ENCODE measurements around the gene SORCS1. TPM values are rescaled to one million over a fixed set of nuclear protein-coding genes. Genes with fewer than 3 reads are reported as not detected.

Gene SORCS1
- total and polyA plus RNA-seq, 2 experiments from 2014 or later: 2.9 to 8.9 TPM

GRCh38 chr10:106789623-106790022 is 374.9 kb downstream of the SORCS1 start (continued):
- TF ChIP-seq ZNF462 (CRISPR knock-in tag; IDR thresholded peaks at IDR 0.05) (no peak), ZNF331 (CRISPR knock-in tag; IDR thresholded peaks at IDR 0.05; ENCODE audit: low read depth) (no peak), POLR2AphosphoS5 (IDR thresholded peaks at IDR 0.05; ENCODE audit: low read depth) (no peak)

GRCh38 chr10:106788982-106789381 is 375.5 kb downstream of the SORCS1 start:
- Histone ChIP-seq H3K79me2 (replicated peaks; ENCODE audit: insufficient read depth) (no peaks in the 10 kb centered on the region), H3K36me3 (ENCODE audit: insufficient read depth) (no peaks in the 10 kb centered on the region), H2AFZ (no peak overlapping the region), H3K4me3 (no peak overlapping the region), H3K27ac (ENCODE audit: low read depth) (no peak overlapping the region), H4K20me1 (replicated peaks; ENCODE audit: insufficient read depth) (no peaks in the 10 kb centered on the region), H3K27me3 (ENCODE audit: insufficient read depth) (no peaks in the 10 kb centered on the region), H3F3A (replicated peaks; ENCODE audit: low read depth) (no peaks in the 10 kb centered on the region), H3K9me2 (ENCODE audit: insufficient read depth) (peaks cover 20% of the 10 kb centered on the region; the same call in 1 of the 2 replicates), H3K4me2 (no peak overlapping the region), H3K4me1 (ENCODE audit: insufficient read depth) (no peaks in the 10 kb centered on the region)
- H3K27me3 Mint-ChIP-seq (ENCODE audit: insufficient read depth, low read depth, poor library complexity): peaks cover 2% of the 10 kb centered on the region
- ATAC-seq (no peak), DNase-seq (ENCODE audit: low spot score) (no peak)
- H3K4me1 Mint-ChIP-seq: peaks cover 12% of the 10 kb centered on the region
- H3K27ac Mint-ChIP-seq: no peak overlapping the region
- H3K36me3 Mint-ChIP-seq (ENCODE audit: low read depth): peaks cover 13% of the 10 kb centered on the region; the same call in 2 of the 3 replicates
- H3K4me3 Mint-ChIP-seq: no peak overlapping the region
- peaks cover 4% of the 10 kb centered on the region; the same call in 1 of the 3 replicates for H3K9me3 Mint-ChIP-seq
- TF ChIP-seq REST (IDR thresholded peaks at IDR 0.05; ENCODE audit: unreplicated experiment) (no peak), EZH2 (IDR thresholded peaks at IDR 0.05; ENCODE audit: low read depth, unreplicated experiment) (no peak), CTCF (conservative IDR thresholded peaks at IDR 0.05; ENCODE audit: low read depth in 2 of 2) (no peak)

Data from GM23338 (cell line).